HCT116 (cell line): ENCODE measurements around the gene SULT6B1.

Experiments
- CEBPB ChIP-seq: IDR thresholded peaks from 2 replicates; pipeline ENCODE4 v1.6.1; 2012; ENCODE audit warnings: low read depth
- ELF1 ChIP-seq: IDR thresholded peaks from 2 replicates; pipeline ENCODE4 v1.6.1; 2012; ENCODE audit warnings: low read depth, borderline replicate concordance
- EZH2 ChIP-seq: fragments of 200-600 bp; sonication (generic); IDR thresholded peaks from 2 replicates; pipeline ENCODE4 v1.6.1; 2017; ENCODE audit warnings: antibody characterized with exemption, mixed run types
- EZH2phosphoT487 ChIP-seq: fragments of 200-600 bp; IDR thresholded peaks from 2 replicates; pipeline ENCODE4 v1.6.1; 2018; ENCODE audit warnings: antibody characterized with exemption, borderline replicate concordance
- FOSL1 ChIP-seq: IDR thresholded peaks from 2 replicates; pipeline ENCODE4 v1.6.1; 2012; ENCODE audit warnings: low read depth
- POLR2A ChIP-seq: IDR thresholded peaks from 2 replicates; pipeline ENCODE4 v1.7.0; 2011; ENCODE audit warnings: borderline replicate concordance; ENCODE audit not compliant: insufficient read depth, insufficient read length; ENCODE audit errors: extremely low read depth
- POLR2AphosphoS5 ChIP-seq: IDR thresholded peaks from 2 replicates; pipeline ENCODE4 v1.6.1; 2011; ENCODE audit warnings: mild to moderate bottlenecking, low read depth, low read length, moderate library complexity
- SP1 ChIP-seq: IDR thresholded peaks from 2 replicates; pipeline ENCODE4 v1.6.1; 2012; ENCODE audit warnings: low read depth
- TCF7L2 ChIP-seq: IDR thresholded peaks from 2 replicates; pipeline ENCODE4 v1.7.0; 2011; ENCODE audit warnings: borderline replicate concordance, inconsistent platforms; ENCODE audit not compliant: insufficient read depth, insufficient read length; ENCODE audit errors: extremely low read depth
- TF ChIP-seq, protein P1 (sequence below), 3 experiments: fragments of 200-600 bp in 1 of 3; sonication (generic) in 1 of 3; IDR thresholded peaks in 2 of 3; conservative IDR thresholded peaks in 1 of 3; 2 replicates each; pipeline ENCODE4 v1.5.1; 2012 to 2017; ENCODE audit warnings: low read depth in 2 of 3, low read length in 2 of 3, antibody characterized with exemption in 1 of 3, borderline replicate concordance in 1 of 3, control low read depth in 1 of 3, mild to moderate bottlenecking in 1 of 3, mixed read lengths in 1 of 3, mixed run types in 1 of 3, moderate library complexity in 1 of 3; ENCODE audit not compliant: insufficient read depth in 1 of 3
- TF ChIP-seq, protein P2 (sequence below): IDR thresholded peaks from 2 replicates; pipeline ENCODE4 v1.6.1; 2012
- TF ChIP-seq, protein P3 (sequence below): IDR thresholded peaks from 2 replicates; pipeline ENCODE4 v1.6.1; 2012

DNA sequence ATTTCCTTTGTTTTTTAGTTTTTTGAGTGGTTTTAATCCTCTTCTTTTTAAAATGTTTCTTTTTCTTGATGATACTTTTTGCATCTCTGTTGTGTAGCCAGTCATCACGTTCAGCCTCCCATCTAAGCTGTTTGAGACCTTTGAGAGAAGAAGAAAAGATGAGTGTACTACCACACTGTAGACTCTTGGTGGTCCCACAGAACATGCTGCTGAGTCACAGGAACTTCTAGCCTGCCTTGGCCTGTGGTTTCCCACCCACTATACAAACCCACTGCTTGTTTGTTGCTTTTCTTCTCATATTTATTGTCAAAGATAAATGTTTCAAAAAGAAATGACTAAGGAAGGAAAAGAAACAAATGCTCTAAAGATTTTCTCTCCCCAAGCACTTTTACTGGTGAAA, 13.3 kb upstream of the SULT6B1 start:
- TF ChIP-seq POLR2A (no peak), CEBPB (no peak), EZH2 (no peak), TCF7L2 (no peak), FOSL1 (no peak), POLR2AphosphoS5 (no peak), EZH2phosphoT487 (no peak), ELF1 (no peak), SP1 (no peak)
- TF ChIP-seq, protein P1, sequence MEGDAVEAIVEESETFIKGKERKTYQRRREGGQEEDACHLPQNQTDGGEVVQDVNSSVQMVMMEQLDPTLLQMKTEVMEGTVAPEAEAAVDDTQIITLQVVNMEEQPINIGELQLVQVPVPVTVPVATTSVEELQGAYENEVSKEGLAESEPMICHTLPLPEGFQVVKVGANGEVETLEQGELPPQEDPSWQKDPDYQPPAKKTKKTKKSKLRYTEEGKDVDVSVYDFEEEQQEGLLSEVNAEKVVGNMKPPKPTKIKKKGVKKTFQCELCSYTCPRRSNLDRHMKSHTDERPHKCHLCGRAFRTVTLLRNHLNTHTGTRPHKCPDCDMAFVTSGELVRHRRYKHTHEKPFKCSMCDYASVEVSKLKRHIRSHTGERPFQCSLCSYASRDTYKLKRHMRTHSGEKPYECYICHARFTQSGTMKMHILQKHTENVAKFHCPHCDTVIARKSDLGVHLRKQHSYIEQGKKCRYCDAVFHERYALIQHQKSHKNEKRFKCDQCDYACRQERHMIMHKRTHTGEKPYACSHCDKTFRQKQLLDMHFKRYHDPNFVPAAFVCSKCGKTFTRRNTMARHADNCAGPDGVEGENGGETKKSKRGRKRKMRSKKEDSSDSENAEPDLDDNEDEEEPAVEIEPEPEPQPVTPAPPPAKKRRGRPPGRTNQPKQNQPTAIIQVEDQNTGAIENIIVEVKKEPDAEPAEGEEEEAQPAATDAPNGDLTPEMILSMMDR (IDR thresholded peaks at IDR 0.05 in 2 of 3, conservative IDR thresholded peaks at IDR 0.05 in 1 of 3; ENCODE audit: borderline replicate concordance in 1 of 3, insufficient read depth in 1 of 3, low read depth in 2 of 3, low read length in 2 of 3), result no peak
- TF ChIP-seq, protein P2, sequence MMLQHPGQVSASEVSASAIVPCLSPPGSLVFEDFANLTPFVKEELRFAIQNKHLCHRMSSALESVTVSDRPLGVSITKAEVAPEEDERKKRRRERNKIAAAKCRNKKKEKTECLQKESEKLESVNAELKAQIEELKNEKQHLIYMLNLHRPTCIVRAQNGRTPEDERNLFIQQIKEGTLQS, result no peak
- TF ChIP-seq, protein P3, sequence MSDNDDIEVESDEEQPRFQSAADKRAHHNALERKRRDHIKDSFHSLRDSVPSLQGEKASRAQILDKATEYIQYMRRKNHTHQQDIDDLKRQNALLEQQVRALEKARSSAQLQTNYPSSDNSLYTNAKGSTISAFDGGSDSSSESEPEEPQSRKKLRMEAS, result no peak
